Endothelial cell of umbilical vein (primary cell): Measurements from ENCODE around the gene SRCAP. TPM values are rescaled to one million over a fixed set of nuclear protein-coding genes. Genes with fewer than 3 reads are reported as not detected.

ENCODE experiments used
- BruUV-seq: library from RNA; stranded (reverse); fragments of 400-500 nt; replicated peaks from 2 replicates; lab custom pipeline; 2021; lab: Mats Ljungman, UMichigan
- CTCF ChIA-PET: fragments of 300-600, 350-600 bp; sonication (Branson Sonifier 250); formaldehyde crosslinking; loops from one replicate; lab custom pipeline; 2021; ENCODE audit warnings: antibody characterized with exemption, inconsistent platforms; lab: Charles Lee
- POLR2A ChIA-PET: fragments of 300-600, 350-600 bp; sonication (Branson Sonifier 250); formaldehyde crosslinking; loops from one replicate; lab custom pipeline; 2021; ENCODE audit warnings: antibody characterized with exemption, inconsistent platforms; lab: Charles Lee
- DNase-seq: peaks from one replicate; pipeline ENCODE4 v3.0.0-alpha.2; 2011; ENCODE audit warnings: low read depth, low spot score
- FAIRE-seq: peaks from 2 replicates; lab custom pipeline; 2011; peaks lifted over from hg19 to GRCh38; lab: Jason Lieb, UNC
- H2AFZ ChIP-seq: 2 replicates; pipeline ENCODE4 v1.6.0; 2012; ENCODE audit warnings: low read depth, low read length, control low read depth, inconsistent platforms
- H3K27ac ChIP-seq: 2 replicates; pipeline ENCODE4 v1.5.1; 2011; ENCODE audit warnings: low read depth, mild to moderate bottlenecking, control low read depth, low read length, moderate library complexity; ENCODE audit not compliant: insufficient read depth
- H3K27me3 ChIP-seq, 2 experiments: 2 replicates each; pipeline versions ENCODE4 v1.6.0 to v1.6.1; 2011; ENCODE audit warnings: low read length in 2 of 2, mixed read lengths in 1 of 2; ENCODE audit not compliant: control insufficient read depth in 2 of 2, insufficient read depth in 2 of 2
- H3K36me3 ChIP-seq, 2 experiments: 2 replicates in 1 of 2; 3 replicates in 1 of 2; pipeline ENCODE4 v1.5.1; 2011; ENCODE audit warnings: low read length in 2 of 2, mild to moderate bottlenecking in 1 of 2, moderate library complexity in 1 of 2; ENCODE audit not compliant: control insufficient read depth in 2 of 2, insufficient read depth in 2 of 2; ENCODE audit errors: extremely low read depth in 1 of 2
- H3K4me1 ChIP-seq: 3 replicates; pipeline ENCODE4 v1.5.1; 2011; ENCODE audit warnings: mild to moderate bottlenecking, low read length; ENCODE audit not compliant: control insufficient read depth, insufficient read depth; ENCODE audit errors: extremely low read depth
- H3K4me2 ChIP-seq: 2 replicates; pipeline ENCODE4 v1.6.1; 2011; ENCODE audit warnings: low read length, control low read depth, mixed read lengths; ENCODE audit not compliant: insufficient read depth
- H3K4me3 ChIP-seq, 3 experiments: fragments of 200-600 bp in 1 of 3; sonication (generic), shearing (Covaris generic) in 1 of 3; replicated peaks in 1 of 3; 2 replicates each; pipeline ENCODE4 v1.5.1; 2011 to 2016; ENCODE audit warnings: control low read depth in 3 of 3, low read length in 3 of 3, mild to moderate bottlenecking in 2 of 3, inconsistent platforms in 1 of 3, low read depth in 1 of 3, moderate library complexity in 1 of 3; ENCODE audit not compliant: insufficient read depth in 1 of 3
- H3K79me2 ChIP-seq: 2 replicates; pipeline ENCODE4 v1.6.0; 2012; ENCODE audit warnings: low read length, inconsistent platforms; ENCODE audit not compliant: control insufficient read depth, insufficient read depth
- H3K9ac ChIP-seq: replicated peaks from 2 replicates; pipeline ENCODE3; 2011; ENCODE audit warnings: low read length, control low read depth; ENCODE audit not compliant: insufficient read depth; ENCODE audit errors: extremely low read depth
- H3K9me1 ChIP-seq: replicated peaks from 3 replicates; pipeline ENCODE4 v1.6.0; 2011; ENCODE audit warnings: mild to moderate bottlenecking, low read length; ENCODE audit not compliant: control insufficient read depth, insufficient read depth; ENCODE audit errors: extremely low read depth
- H3K9me3 ChIP-seq: replicated peaks from 2 replicates; pipeline ENCODE4 v1.5.1; 2012; ENCODE audit warnings: low read length, inconsistent platforms; ENCODE audit not compliant: control insufficient read depth, insufficient read depth
- H4K20me1 ChIP-seq: replicated peaks from 2 replicates; pipeline ENCODE3; 2011; ENCODE audit warnings: mild to moderate bottlenecking, low read length; ENCODE audit not compliant: control insufficient read depth, insufficient read depth; ENCODE audit errors: extremely low read depth
- EZH2 ChIP-seq: IDR thresholded peaks from 2 replicates; pipeline ENCODE4 v1.6.1; 2012; ENCODE audit warnings: borderline replicate concordance, low read depth, mild to moderate bottlenecking, moderate library complexity, low read length, inconsistent platforms; ENCODE audit not compliant: severe bottlenecking
- FOS ChIP-seq: IDR thresholded peaks from 2 replicates; pipeline ENCODE4 v1.6.1; 2011; ENCODE audit warnings: mild to moderate bottlenecking, low read length, moderate library complexity, borderline replicate concordance; ENCODE audit not compliant: insufficient read depth
- GATA2 ChIP-seq: IDR thresholded peaks from 2 replicates; pipeline ENCODE4 v1.7.0; 2011; ENCODE audit warnings: low read depth, mild to moderate bottlenecking, moderate library complexity, mixed read lengths, low read length; ENCODE audit not compliant: insufficient read length, insufficient read depth
- JUN ChIP-seq: IDR thresholded peaks from 2 replicates; pipeline ENCODE4 v1.6.1; 2011; ENCODE audit warnings: borderline replicate concordance, low read depth; ENCODE audit not compliant: insufficient read length, insufficient read depth
- MYC ChIP-seq: IDR thresholded peaks from one replicate; pipeline ENCODE4 v1.6.1; 2011; ENCODE audit warnings: mild to moderate bottlenecking, low read depth, low read length
- POLR2A ChIP-seq: IDR thresholded peaks from 2 replicates; pipeline ENCODE4 v1.6.1; 2012; ENCODE audit warnings: low read depth, mild to moderate bottlenecking, control low read depth, low read length
- POLR2AphosphoS5 ChIP-seq: IDR thresholded peaks from 2 replicates; pipeline ENCODE4 v1.6.1; 2012; ENCODE audit warnings: low read depth, mild to moderate bottlenecking, control low read depth, low read length, moderate library complexity; ENCODE audit not compliant: insufficient read depth
- dilution Hi-C: fragments of 300-500 bp; cut with MboI; formaldehyde crosslinking; loops from one replicate; pipeline ENCODE4 v1.15.0; 2019; ENCODE audit warnings: low sequenced_read_pairs; ENCODE audit not compliant: extremely low pct_ligation_motif_present
- intact Hi-C: fragments of 100-400 bp; cut with micrococcal nuclease; formaldehyde crosslinking; loops from one replicate; pipeline ENCODE4 v1.10.0; 2022
- polyA plus RNA-seq, 4 experiments: library from polyadenylated mRNA; depleted of rRNA in 3 of 4; stranded (reverse) in 3 of 4; unstranded in 1 of 4; fragments of >200 nt; gene quantifications; 2 replicates each; pipeline versions ENCODE4 v1.2.1 to v1.2.3, GENCODE V29; 2011 to 2012; ENCODE audit warnings: missing spikeins in 1 of 4
- total RNA-seq: library from RNA; stranded (reverse); gene quantifications from 2 replicates; pipeline ENCODE4 v1.2.3, GENCODE V29; 2021
- TF ChIP-seq, protein P1 (sequence below), 2 donors: IDR thresholded peaks; 1 replicate in 1 of 2; 2 replicates in 1 of 2; pipeline ENCODE4 v1.5.1; 2011; ENCODE audit warnings: low read length in 2 of 2, mild to moderate bottlenecking in 2 of 2, moderate library complexity in 2 of 2, control low read depth in 1 of 2, inconsistent platforms in 1 of 2, low read depth in 1 of 2; ENCODE audit not compliant: insufficient read depth in 1 of 2; ENCODE audit errors: extremely low read depth in 1 of 2
- TF ChIP-seq, protein P2 (sequence below): IDR thresholded peaks from 2 replicates; pipeline ENCODE4 v1.6.1; 2011; ENCODE audit not compliant: insufficient read depth, insufficient read length

Gene SRCAP
- total and polyA plus RNA-seq, 2 donors (not counting 3 experiments of a cell fraction or from before 2014, with no cell fraction given) = 11.0 to 77.7 TPM

DNA sequence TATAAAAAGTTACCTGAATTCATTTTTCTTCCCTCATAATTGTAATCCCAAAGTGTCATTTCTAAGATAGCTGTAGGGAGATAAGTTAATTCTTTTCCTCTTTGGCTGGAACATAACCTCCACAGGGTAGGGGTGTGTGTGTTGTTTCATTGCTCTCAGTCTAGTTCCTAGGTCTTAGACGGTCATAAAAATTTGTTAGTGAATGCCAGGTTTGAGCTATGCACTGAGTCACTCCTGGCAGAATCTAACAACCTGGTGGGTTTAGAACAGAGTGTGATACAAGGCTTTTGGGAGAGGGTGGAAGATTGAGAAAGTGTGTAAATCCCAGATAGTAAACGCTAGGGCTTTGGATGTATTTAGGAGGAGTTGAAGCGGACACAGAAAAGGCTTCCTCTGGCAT lies 48.4 kb downstream of the SRCAP start:
- Histone ChIP-seq H2AFZ (peak overlapping the region; percentile 91), H3K4me2 (peak overlapping the region; percentile 74), H4K20me1 (no peaks in the 10 kb centered on the region), H3K36me3 (peaks cover 4 to 8% of the 10 kb centered on the region in 2 experiments), H3K9me3 (no peaks in the 10 kb centered on the region), H3K9ac (peak overlapping the region; percentile 68), H3K4me3 (no peak overlapping the region), H3K4me1 (peaks cover 7% of the 10 kb centered on the region), H3K9me1 (no peaks in the 10 kb centered on the region), H3K79me2 (peaks cover 17% of the 10 kb centered on the region), H3K27ac (peak overlapping the region; percentile 47), H3K27me3 (no peaks in the 10 kb centered on the region)
- DNase-seq (no peak), FAIRE-seq (no peak)
- CTCF ChIA-PET = interaction anchor here (1.0 to 1.2 kb wide), 2 partner anchors 13 to 24 kb away, joined by 3 to 4 read pairs; no protein-coding TSS in a partner anchor
- POLR2A ChIA-PET = interaction anchor here (0.6 kb wide), 1 partner anchor 433 kb away, joined by 3 read pairs; no protein-coding TSS in a partner anchor
- intact Hi-C loops = loop anchor here (5.0 kb wide), 1 partner anchor 50 kb away; the partner anchor contains the start of gene SRCAP
- dilution Hi-C loops = no loop called here
- TF ChIP-seq EZH2 (no peak), POLR2AphosphoS5 (no peak), JUN (no peak), GATA2 (no peak), FOS (no peak), POLR2A (no peak), MYC (no peak)
- TF ChIP-seq, protein P1, sequence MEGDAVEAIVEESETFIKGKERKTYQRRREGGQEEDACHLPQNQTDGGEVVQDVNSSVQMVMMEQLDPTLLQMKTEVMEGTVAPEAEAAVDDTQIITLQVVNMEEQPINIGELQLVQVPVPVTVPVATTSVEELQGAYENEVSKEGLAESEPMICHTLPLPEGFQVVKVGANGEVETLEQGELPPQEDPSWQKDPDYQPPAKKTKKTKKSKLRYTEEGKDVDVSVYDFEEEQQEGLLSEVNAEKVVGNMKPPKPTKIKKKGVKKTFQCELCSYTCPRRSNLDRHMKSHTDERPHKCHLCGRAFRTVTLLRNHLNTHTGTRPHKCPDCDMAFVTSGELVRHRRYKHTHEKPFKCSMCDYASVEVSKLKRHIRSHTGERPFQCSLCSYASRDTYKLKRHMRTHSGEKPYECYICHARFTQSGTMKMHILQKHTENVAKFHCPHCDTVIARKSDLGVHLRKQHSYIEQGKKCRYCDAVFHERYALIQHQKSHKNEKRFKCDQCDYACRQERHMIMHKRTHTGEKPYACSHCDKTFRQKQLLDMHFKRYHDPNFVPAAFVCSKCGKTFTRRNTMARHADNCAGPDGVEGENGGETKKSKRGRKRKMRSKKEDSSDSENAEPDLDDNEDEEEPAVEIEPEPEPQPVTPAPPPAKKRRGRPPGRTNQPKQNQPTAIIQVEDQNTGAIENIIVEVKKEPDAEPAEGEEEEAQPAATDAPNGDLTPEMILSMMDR (IDR thresholded peaks at IDR 0.05; ENCODE audit: extremely low read depth in 1 of 2, insufficient read depth in 1 of 2, low read depth in 1 of 2, low read length in 2 of 2) = no peak
- TF ChIP-seq, protein P2, sequence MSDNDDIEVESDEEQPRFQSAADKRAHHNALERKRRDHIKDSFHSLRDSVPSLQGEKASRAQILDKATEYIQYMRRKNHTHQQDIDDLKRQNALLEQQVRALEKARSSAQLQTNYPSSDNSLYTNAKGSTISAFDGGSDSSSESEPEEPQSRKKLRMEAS = no peak
- no TSS peak for BruUV-seq
